ENCODE results near the gene LEMD2.

The LEMD2 gene

GRCh38 chr6:33813990-33814985 is 25.4 kb upstream of the LEMD2 start:
- H3K27me3 ChIP-seq (ENCODE audit: insufficient read depth, poor library complexity, severe bottlenecking) = peaks cover 15% of the 10 kb centered on the region
- TF ChIP-seq CTCF (IDR thresholded peaks at IDR 0.05; ENCODE audit: poor library complexity, severe bottlenecking) = no peak

GRCh38 chr6:33813246-33813904 is 24.4 kb upstream of the LEMD2 start:
- no peak for DNase-seq (ENCODE audit: low spot score)
- Histone ChIP-seq H3K4me1 (ENCODE audit: insufficient read depth, poor library complexity, severe bottlenecking) (no peaks in the 10 kb centered on the region), H3K27ac (ENCODE audit: poor library complexity, severe bottlenecking) (no peak overlapping the region), H3K36me3 (ENCODE audit: low read depth) (no peaks in the 10 kb centered on the region), H3K27me3 (ENCODE audit: insufficient read depth, poor library complexity, severe bottlenecking) (peaks cover 21% of the 10 kb centered on the region), H3K9me3 (ENCODE audit: severe bottlenecking) (no peaks in the 10 kb centered on the region), H3K4me3 (ENCODE audit: severe bottlenecking) (no peak overlapping the region)
- no peak for ATAC-seq (ENCODE audit: low read depth)
- TF ChIP-seq CTCF (IDR thresholded peaks at IDR 0.05; ENCODE audit: poor library complexity, severe bottlenecking) = no peak

More at GRCh38 chr6:33813990-33814985, 25.4 kb upstream of the LEMD2 start:
- Histone ChIP-seq H3K4me3 (ENCODE audit: severe bottlenecking) (no peak overlapping the region), H3K36me3 (ENCODE audit: low read depth) (no peaks in the 10 kb centered on the region), H3K4me1 (ENCODE audit: insufficient read depth, poor library complexity, severe bottlenecking) (no peaks in the 10 kb centered on the region), H3K9me3 (ENCODE audit: severe bottlenecking) (no peaks in the 10 kb centered on the region), H3K27ac (ENCODE audit: poor library complexity, severe bottlenecking) (no peak overlapping the region)
- ATAC-seq (ENCODE audit: low read depth) (no peak), DNase-seq (ENCODE audit: low spot score) (no peak)

- no peaks in the 10 kb centered on the region for H3K4me1 ChIP-seq (ENCODE audit: insufficient read depth, poor library complexity, severe bottlenecking)
- H3K9me3 ChIP-seq (ENCODE audit: severe bottlenecking) = no peaks in the 10 kb centered on the region
- H3K27me3 ChIP-seq (ENCODE audit: insufficient read depth, poor library complexity, severe bottlenecking) = peaks cover 25% of the 10 kb centered on the region
- H3K27ac ChIP-seq (ENCODE audit: poor library complexity, severe bottlenecking) = no peak overlapping the region
- DNase-seq (ENCODE audit: low spot score) = no peak
- ATAC-seq (ENCODE audit: low read depth) = peak; percentile 60; the same call in 1 of the 3 replicates
- H3K36me3 ChIP-seq (ENCODE audit: low read depth) = no peaks in the 10 kb centered on the region
- no peak overlapping the region for H3K4me3 ChIP-seq (ENCODE audit: severe bottlenecking)
- TF ChIP-seq CTCF (IDR thresholded peaks at IDR 0.05; ENCODE audit: poor library complexity, severe bottlenecking) = no peak
Observed at GRCh38 chr6:33812669-33813068, 23.7 kb upstream of the LEMD2 start.

- Histone ChIP-seq H3K4me3 (ENCODE audit: severe bottlenecking) (no peak overlapping the region), H3K27me3 (ENCODE audit: insufficient read depth, poor library complexity, severe bottlenecking) (peaks cover 20% of the 10 kb centered on the region), H3K36me3 (ENCODE audit: low read depth) (no peaks in the 10 kb centered on the region), H3K4me1 (ENCODE audit: insufficient read depth, poor library complexity, severe bottlenecking) (no peaks in the 10 kb centered on the region), H3K27ac (ENCODE audit: poor library complexity, severe bottlenecking) (no peak overlapping the region), H3K9me3 (ENCODE audit: severe bottlenecking) (no peaks in the 10 kb centered on the region)
- TF ChIP-seq CTCF (IDR thresholded peaks at IDR 0.05; ENCODE audit: poor library complexity, severe bottlenecking) = no peak
- DNase-seq (ENCODE audit: low spot score) = no peak
- ATAC-seq (ENCODE audit: low read depth) = no peak
Observed at GRCh38 chr6:33809594-33809993, 20.7 kb upstream of the LEMD2 start.
